Measurements from ENCODE around the gene DAG1. TPM values are rescaled to one million over a fixed set of nuclear protein-coding genes. Genes with fewer than 3 reads are reported as not detected.

DAG1 gene
- total RNA-seq, 1 experiment from 2014 or later: 99.9 TPM

GRCh38 chr3:49422379-49423248, 47.5 kb upstream of the DAG1 start, which contains the start of gene AMT:
AMT (minus strand) TSS chr3:49422473; CDS start chr3:49422450, 23 bp downstream.
- H2AFZ ChIP-seq (ENCODE audit: low read depth, low read length, poor library complexity, severe bottlenecking): no peak within 1 kb of the TSS
- H3K4me2 ChIP-seq (ENCODE audit: low read length): peak within 1 kb of the TSS; percentile 48
- no peaks in the 10 kb centered on the region for H3K9me3 ChIP-seq (ENCODE audit: control insufficient read depth in 1 of 2, insufficient read depth in 1 of 2, low read depth in 1 of 2, low read length in 2 of 2)
- no peaks in the 10 kb centered on the region for H3K79me2 ChIP-seq (ENCODE audit: insufficient read depth, low read length)
- ChIA-PET RAD21 (ENCODE audit: low non-redundant PET in 1 of 2, low total read pairs in 2 of 2, uncharacterized antibody in 2 of 2, unreplicated experiment in 2 of 2) (no interaction called here), CTCF (no interaction called here), POLR2A (no interaction called here)
- DNase-seq (ENCODE audit: low read depth, low spot score) (no peak), ATAC-seq (no peak)
- TF ChIP-seq YY1 (IDR thresholded peaks at IDR 0.05; ENCODE audit: extremely low read depth, insufficient replicate concordance, low read depth, low read length) (no peak), SRF (IDR thresholded peaks at IDR 0.05; ENCODE audit: low read depth) (no peak), CEBPB (IDR thresholded peaks at IDR 0.05; ENCODE audit: low read depth) (no peak), POLR2A (IDR thresholded peaks at IDR 0.05; ENCODE audit: borderline replicate concordance, extremely low read depth, insufficient read depth, insufficient read length) (no peak), ELF1 (IDR thresholded peaks at IDR 0.05; ENCODE audit: borderline replicate concordance, low read depth) (no peak)
- peaks cover 0 to 2% of the 10 kb centered on the region in 2 experiments; a peak in 1 of 4 replicates for H3K36me3 ChIP-seq (ENCODE audit: control insufficient read depth in 1 of 2, insufficient read depth in 2 of 2, low read length in 2 of 2)
- peak within 1 kb of the TSS; percentile 18; the same call in 1 of the 2 replicates for H3K9ac ChIP-seq (ENCODE audit: low read length)
- no peaks in the 10 kb centered on the region for H3K9me2 ChIP-seq (ENCODE audit: insufficient read depth)
- BruUV-seq (replicated peaks): no TSS peak
- intact Hi-C loops (cut with micrococcal nuclease): no loop called here
- no peaks in the 10 kb centered on the region for H4K20me1 ChIP-seq (ENCODE audit: insufficient read depth)
- peak within 1 kb of the TSS; percentile 25; the same call in 1 of the 2 replicates for H3K27ac ChIP-seq (ENCODE audit: low read depth, low read length)
- H3K4me3 ChIP-seq (replicated peaks in 1 of 2; ENCODE audit: low read depth in 1 of 2, low read length in 2 of 2): no peak within 1 kb of the TSS
- H3K27me3 ChIP-seq (ENCODE audit: insufficient read depth, low read length): no peaks in the 10 kb centered on the region
- peaks cover 3 to 51% of the 10 kb centered on the region in 2 experiments for H3K4me1 ChIP-seq (ENCODE audit: control insufficient read depth in 1 of 2, insufficient read depth in 2 of 2, low read length in 2 of 2)

- Histone ChIP-seq H2AFZ (ENCODE audit: low read depth, low read length, poor library complexity, severe bottlenecking) (no peak overlapping the region), H3K4me1 (ENCODE audit: control insufficient read depth in 1 of 2, insufficient read depth in 2 of 2, low read length in 2 of 2) (peaks cover under 1 to 47% of the 10 kb centered on the region in 2 experiments), H4K20me1 (ENCODE audit: insufficient read depth) (no peaks in the 10 kb centered on the region), H3K79me2 (ENCODE audit: insufficient read depth, low read length) (no peaks in the 10 kb centered on the region), H3K9ac (ENCODE audit: low read length) (no peak overlapping the region), H3K9me3 (ENCODE audit: control insufficient read depth in 1 of 2, insufficient read depth in 1 of 2, low read depth in 1 of 2, low read length in 2 of 2) (no peaks in the 10 kb centered on the region), H3K27ac (ENCODE audit: low read depth, low read length) (no peak overlapping the region), H3K4me3 (replicated peaks in 1 of 2; ENCODE audit: low read depth in 1 of 2, low read length in 2 of 2) (no peak overlapping the region), H3K36me3 (ENCODE audit: control insufficient read depth in 1 of 2, insufficient read depth in 2 of 2, low read length in 2 of 2) (peaks cover 0 to 2% of the 10 kb centered on the region in 2 experiments; a peak in 1 of 4 replicates), H3K4me2 (ENCODE audit: low read length) (no peak overlapping the region), H3K9me2 (ENCODE audit: insufficient read depth) (no peaks in the 10 kb centered on the region), H3K27me3 (ENCODE audit: insufficient read depth, low read length) (no peaks in the 10 kb centered on the region)
- ChIA-PET CTCF (no interaction called here), POLR2A (no interaction called here), RAD21 (ENCODE audit: low non-redundant PET in 1 of 2, low total read pairs in 2 of 2, uncharacterized antibody in 2 of 2, unreplicated experiment in 2 of 2) (no interaction called here)
- ATAC-seq (no peak), DNase-seq (ENCODE audit: low read depth, low spot score) (no peak)
- TF ChIP-seq EZH2phosphoT487 (IDR thresholded peaks at IDR 0.05; ENCODE audit: borderline replicate concordance): no peak
- no peak for TF ChIP-seq JUND (IDR thresholded peaks at IDR 0.05)
- TF ChIP-seq ZNF274 (IDR thresholded peaks at IDR 0.05; ENCODE audit: low read depth, low read length): no peak
- TF ChIP-seq ELF1 (IDR thresholded peaks at IDR 0.05; ENCODE audit: borderline replicate concordance, low read depth): no peak
- no peak for TF ChIP-seq MAX (IDR thresholded peaks at IDR 0.05)
- TF ChIP-seq POLR2A (IDR thresholded peaks at IDR 0.05; ENCODE audit: borderline replicate concordance, extremely low read depth, insufficient read depth, insufficient read length): no peak
- no peak for TF ChIP-seq YY1 (IDR thresholded peaks at IDR 0.05; ENCODE audit: extremely low read depth, insufficient replicate concordance, low read depth, low read length)
- TF ChIP-seq EGR1 (IDR thresholded peaks at IDR 0.05; ENCODE audit: low read depth): no peak
- no peak for TF ChIP-seq CEBPB (IDR thresholded peaks at IDR 0.05; ENCODE audit: low read depth)
- TF ChIP-seq ATF3 (IDR thresholded peaks at IDR 0.05): no peak
- TF ChIP-seq CBX3 (IDR thresholded peaks at IDR 0.05; ENCODE audit: low read depth): no peak
- intact Hi-C loops (cut with micrococcal nuclease): no loop called here
- no TSS peak for BruUV-seq (replicated peaks)
These were observed 45.3 kb upstream of the DAG1 start for GRCh38 chr3:49424816-49425215.

Data from HCT116 (cell line).